Activated CD4-positive, alpha-beta T cell treated with anti-CD3 and anti-CD28 coated beads, Interleukin-10, Interleukin-2, amounts not matched to agents 100 ng/mL and 50 ng/mL, durations not matched to agents 16 hours and 8 hours (primary cell): ENCODE data around the gene DOCK6.

ENCODE experiments used
- DNase-seq: peaks from one replicate; pipeline ENCODE4 v3.0.0-alpha.2; 2020

Gene DOCK6

GRCh38 chr19:11221082-11221598, 41.2 kb downstream of the DOCK6 start:
- DNase-seq = no peak

GRCh38 chr19:11214387-11214786, 47.9 kb downstream of the DOCK6 start:
- no peak for DNase-seq

GRCh38 chr19:11210656-11210928, 51.7 kb downstream of the DOCK6 start:
- DNase-seq = no peak

GRCh38 chr19:11209839-11210655, 52.3 kb downstream of the DOCK6 start:
- DNase-seq = no peak

- no peak for DNase-seq
Observed at GRCh38 chr19:11208561-11209471, 53.5 kb downstream of the DOCK6 start.

GRCh38 chr19:11205939-11206570, 56.3 kb downstream of the DOCK6 start:
- DNase-seq = no peak

- no peak for DNase-seq
Observed at GRCh38 chr19:11204943-11205349, 57.4 kb downstream of the DOCK6 start.

GRCh38 chr19:11204076-11204602, 58.2 kb downstream of the DOCK6 start:
- no peak for DNase-seq

GRCh38 chr19:11203194-11204075, 58.9 kb downstream of the DOCK6 start:
- DNase-seq = peak; percentile 34

- no peak for DNase-seq
Observed at GRCh38 chr19:11202488-11203193, 59.7 kb downstream of the DOCK6 start.

- no peak for DNase-seq
Observed at GRCh38 chr19:11201791-11202190, 60.5 kb downstream of the DOCK6 start.

GRCh38 chr19:11200931-11201330, 61.4 kb downstream of the DOCK6 start:
- no peak for DNase-seq

GRCh38 chr19:11200015-11200574, 62.2 kb downstream of the DOCK6 start:
- no peak for DNase-seq

GRCh38 chr19:11199517-11199916, 62.8 kb downstream of the DOCK6 start:
- no peak for DNase-seq

GRCh38 chr19:11198769-11199424, 63.4 kb downstream of the DOCK6 start:
- DNase-seq = no peak

GRCh38 chr19:11198175-11198534, 64.2 kb downstream of the DOCK6 start:
- DNase-seq = no peak

- DNase-seq = peak; percentile 78
Observed at GRCh38 chr19:11197291-11198174, 64.8 kb downstream of the DOCK6 start, which contains the start of gene KANK2. KANK2 (minus strand) TSS chr19:11197545; CDS start chr19:11194511, 3,034 bp downstream.

GRCh38 chr19:11196406-11197287, 65.7 kb downstream of the DOCK6 start:
- no peak for DNase-seq
